HUES64 (cell line): ENCODE measurements around the gene ARHGEF40.
A peak's percentile ranks its signal among the peaks of the same experiment; 100 is the strongest.

Experiments used
- H3K27ac ChIP-seq: 2 replicates; pipeline ENCODE4 v1.7.0; 2013; ENCODE audit warnings: low read depth, low read length, inconsistent platforms
- H3K27me3 ChIP-seq: 2 replicates; pipeline ENCODE4 v1.6.1; 2013; ENCODE audit warnings: mild to moderate bottlenecking, low read length; ENCODE audit not compliant: insufficient read depth
- H3K36me3 ChIP-seq: 2 replicates; pipeline ENCODE4 v1.6.1; 2013; ENCODE audit warnings: mild to moderate bottlenecking, low read length; ENCODE audit not compliant: insufficient read depth
- H3K4me1 ChIP-seq: 2 replicates; pipeline ENCODE4 v1.6.1; 2013; ENCODE audit warnings: mild to moderate bottlenecking, low read length, moderate library complexity; ENCODE audit not compliant: insufficient read depth
- H3K4me3 ChIP-seq: 2 replicates; pipeline ENCODE4 v1.5.1; 2013; ENCODE audit warnings: mild to moderate bottlenecking, low read length, moderate library complexity
- H3K9ac ChIP-seq: 2 replicates; pipeline ENCODE4 v1.6.1; 2013; ENCODE audit warnings: mild to moderate bottlenecking, low read depth, low read length
- H3K9me3 ChIP-seq: 2 replicates; pipeline ENCODE4 v1.6.1; 2013; ENCODE audit warnings: low read depth, low read length; ENCODE audit not compliant: insufficient read depth
- WGBS: fragments of 150-250, 120-280 bp; methylation state at CpG from one replicate; pipeline ENCODE4 v1.1.7; 2013; ENCODE audit warnings: missing lambda C conversion rate; 5-methylcytosine and 5-hydroxymethylcytosine counted together

The ARHGEF40 gene

DNA sequence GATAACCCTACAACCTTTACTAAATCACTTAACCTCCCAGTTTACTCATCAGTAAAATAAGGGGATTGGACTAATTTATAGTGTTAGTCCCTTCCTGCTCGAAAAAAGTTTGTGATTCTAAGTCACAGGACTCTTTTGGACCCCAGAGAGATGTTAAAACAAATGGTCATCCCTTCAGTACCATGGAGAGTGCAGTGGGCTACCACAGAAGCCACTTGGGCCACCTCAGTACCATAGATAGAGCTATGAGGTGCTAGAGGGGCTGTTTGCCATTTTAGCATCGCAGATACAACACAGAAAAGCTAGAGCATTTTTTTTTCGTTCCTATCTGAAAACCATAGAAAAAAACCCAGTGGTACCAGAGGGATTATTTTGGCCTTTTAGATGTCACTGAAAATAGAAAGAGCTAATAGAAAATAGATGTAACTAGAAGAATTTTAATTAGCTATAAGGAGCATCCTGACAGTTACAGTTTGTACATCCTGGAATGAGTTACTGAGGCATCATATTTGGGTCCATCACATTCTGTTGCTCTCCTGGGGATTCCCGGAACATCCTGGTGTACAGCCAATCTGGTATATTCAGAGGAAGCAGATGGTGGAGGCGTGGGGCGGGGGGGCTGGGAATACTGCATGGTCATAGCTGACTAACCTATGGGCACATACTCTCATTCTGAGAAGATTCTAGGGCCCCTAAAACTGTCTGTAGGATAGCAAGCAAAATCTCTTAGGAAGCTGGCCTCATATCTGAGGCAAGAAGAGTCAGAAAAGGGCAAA is 25.5 kb downstream of the ARHGEF40 start:
- Histone ChIP-seq H3K4me3 (peak overlapping the region; percentile 72), H3K36me3 (peaks cover 28% of the 10 kb centered on the region), H3K27ac (peak overlapping the region; percentile 56; the same call in 1 of the 2 replicates), H3K4me1 (peaks cover 49% of the 10 kb centered on the region), H3K9ac (no peak overlapping the region), H3K27me3 (no peaks in the 10 kb centered on the region), H3K9me3 (no peaks in the 10 kb centered on the region)
- 90% methylated on average over 6 of the region's 6 CpGs for WGBS

DNA sequence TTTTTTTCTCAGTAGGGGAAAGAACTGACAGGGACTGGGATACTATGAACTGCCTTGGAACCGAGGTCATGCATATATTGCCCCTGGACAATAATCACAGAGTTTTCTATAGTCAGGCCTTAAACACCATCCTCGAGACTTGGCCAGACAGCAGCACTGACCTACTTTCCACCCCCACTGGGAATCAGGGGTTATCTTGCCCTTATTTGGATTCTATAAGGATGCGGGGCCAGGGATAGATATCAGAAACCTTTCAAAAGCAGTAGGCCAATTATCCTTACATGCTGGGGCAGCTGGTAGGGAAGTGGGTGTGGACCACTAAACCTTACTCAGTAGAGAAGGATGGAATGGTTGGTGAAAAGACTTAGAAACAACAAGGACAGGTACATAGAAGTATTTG is 26.3 kb downstream of the ARHGEF40 start:
- H3K4me1 ChIP-seq: peaks cover 50% of the 10 kb centered on the region
- no peaks in the 10 kb centered on the region for H3K9me3 ChIP-seq
- peaks cover 19% of the 10 kb centered on the region for H3K36me3 ChIP-seq
- peak overlapping the region; percentile 41; the same call in 1 of the 2 replicates for H3K27ac ChIP-seq
- H3K4me3 ChIP-seq: peak overlapping the region; percentile 72
- 88% methylated on average over 3 of the region's 3 CpGs for WGBS
- no peaks in the 10 kb centered on the region for H3K27me3 ChIP-seq
- no peak overlapping the region for H3K9ac ChIP-seq

DNA sequence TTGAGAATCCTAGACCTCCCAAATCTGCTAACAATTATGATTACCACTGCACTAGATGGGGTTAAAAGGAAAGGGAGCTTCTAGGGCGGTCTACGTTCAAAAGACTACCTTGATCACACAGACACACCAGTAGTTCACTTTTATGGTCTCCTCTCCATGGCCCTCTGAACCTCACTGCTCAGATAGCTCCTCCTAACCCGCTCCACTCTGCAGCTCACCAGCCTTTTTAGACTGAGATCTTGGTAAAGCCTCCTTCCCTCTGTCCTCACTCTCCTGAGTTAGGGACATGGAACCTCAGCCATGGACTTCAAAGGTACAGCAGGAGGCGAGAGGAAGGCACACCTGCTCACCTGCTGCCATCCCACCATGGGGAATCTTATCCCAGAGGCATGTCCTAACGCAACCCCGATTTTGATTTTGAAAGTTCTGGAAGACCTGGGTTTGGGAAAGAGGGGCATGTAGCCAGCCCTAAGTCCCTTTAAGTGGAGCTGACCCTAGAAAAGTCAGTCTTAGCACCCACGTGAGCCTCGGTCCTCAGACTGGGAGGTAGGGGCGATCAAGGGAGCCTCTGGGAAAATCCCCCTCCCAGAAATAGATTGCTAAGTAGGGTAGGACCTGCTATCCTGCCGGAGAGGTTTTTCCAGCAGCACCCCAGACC is 27.0 kb downstream of the ARHGEF40 start:
- Histone ChIP-seq H3K9ac (peak overlapping the region; percentile 84), H3K4me1 (peaks cover 57% of the 10 kb centered on the region), H3K27ac (peak overlapping the region; percentile 94), H3K36me3 (peaks cover 13% of the 10 kb centered on the region), H3K27me3 (no peaks in the 10 kb centered on the region), H3K4me3 (peak overlapping the region; percentile 72), H3K9me3 (no peaks in the 10 kb centered on the region)
- WGBS: 32% methylated on average over 7 of the region's 10 CpGs

DNA sequence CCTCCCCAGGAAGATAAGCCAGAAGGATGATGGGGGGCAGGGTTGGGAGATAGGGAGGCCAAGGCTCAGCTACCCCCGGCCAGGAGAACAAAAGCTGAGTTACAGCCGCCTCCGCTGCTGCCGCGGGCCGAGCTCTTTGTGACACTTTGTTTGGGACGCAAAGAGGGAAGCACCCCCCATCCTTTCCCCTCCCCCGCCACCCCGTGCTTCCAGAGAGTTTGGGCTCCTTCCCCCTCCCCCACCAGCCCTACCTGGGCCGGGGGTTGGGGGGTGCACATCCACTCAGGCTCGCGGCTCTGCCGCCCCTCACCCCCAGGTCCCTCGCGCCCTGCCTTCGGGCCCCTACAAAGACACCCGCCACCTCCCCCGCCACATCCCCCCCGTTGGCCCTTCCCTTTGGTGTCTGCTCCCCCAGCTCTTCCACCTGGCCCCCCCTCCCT is 27.6 kb downstream of the ARHGEF40 start:
- peak overlapping the region; percentile 94 for H3K27ac ChIP-seq
- peak overlapping the region; percentile 84 for H3K9ac ChIP-seq
- under 1% methylated on average over 14 of the region's 19 CpGs for WGBS
- H3K4me3 ChIP-seq: peak overlapping the region; percentile 72
- peaks cover 62% of the 10 kb centered on the region for H3K4me1 ChIP-seq
- H3K27me3 ChIP-seq: no peaks in the 10 kb centered on the region
- peaks cover 9% of the 10 kb centered on the region; the same call in 1 of the 2 replicates for H3K36me3 ChIP-seq
- no peaks in the 10 kb centered on the region for H3K9me3 ChIP-seq

DNA sequence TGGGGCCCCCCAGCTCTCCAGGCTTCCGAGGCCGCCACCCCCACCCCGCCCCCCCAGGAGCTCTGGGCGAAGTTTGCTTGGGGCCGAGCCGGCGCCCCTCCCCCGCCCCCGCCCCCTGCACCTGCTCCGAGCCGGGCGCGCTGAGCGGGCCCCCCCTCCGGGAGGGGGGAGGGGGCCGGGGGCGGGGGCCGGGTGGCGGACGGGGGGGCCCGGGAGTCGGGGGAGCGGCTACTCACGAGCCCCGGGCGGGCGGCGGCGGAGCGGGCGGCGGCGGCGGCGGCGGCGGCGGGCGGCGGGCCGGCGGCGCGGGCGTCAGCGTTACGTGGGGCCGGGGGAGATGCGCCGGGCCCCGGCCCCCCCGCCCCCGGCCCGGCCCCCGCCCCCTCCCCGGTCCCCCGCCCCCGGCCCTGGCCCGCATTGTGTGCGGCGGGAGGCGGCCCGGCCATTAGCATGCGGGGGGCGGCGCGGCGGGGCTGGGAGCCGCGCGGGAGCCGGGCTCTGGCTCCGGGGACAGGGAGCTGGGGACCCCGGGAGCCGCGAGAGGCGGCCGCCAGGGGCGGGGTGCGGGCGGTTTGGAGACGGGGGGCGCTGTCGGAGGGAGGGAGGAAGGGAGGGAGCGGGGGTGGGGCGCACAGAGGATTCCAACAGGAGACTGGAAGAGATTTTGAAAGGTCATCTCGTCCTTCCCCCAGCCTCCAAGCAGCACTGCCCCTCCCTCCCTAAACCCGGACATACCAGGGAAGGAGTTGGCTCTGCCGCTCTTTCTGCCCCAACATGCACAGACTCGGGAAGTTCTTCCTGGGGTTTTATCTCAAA is 28.2 kb downstream of the ARHGEF40 start, which contains the start of gene ZNF219:
Gene ZNF219 (minus strand): TSS at position 580 of the 816 bp plus-strand sequence. CDS start 5,064 bp downstream, outside the sequence.
- peaks cover 3% of the 10 kb centered on the region; the same call in 1 of the 2 replicates for H3K36me3 ChIP-seq
- under 1% methylated on average over 58 of the region's 90 CpGs for WGBS
- peak within 1 kb of the TSS; percentile 75 for H3K4me3 ChIP-seq
- H3K9ac ChIP-seq: peak within 1 kb of the TSS; percentile 84
- no peaks in the 10 kb centered on the region for H3K9me3 ChIP-seq
- no peaks in the 10 kb centered on the region for H3K27me3 ChIP-seq
- H3K4me1 ChIP-seq: peaks cover 64% of the 10 kb centered on the region
- H3K27ac ChIP-seq: peak within 1 kb of the TSS; percentile 94

DNA sequence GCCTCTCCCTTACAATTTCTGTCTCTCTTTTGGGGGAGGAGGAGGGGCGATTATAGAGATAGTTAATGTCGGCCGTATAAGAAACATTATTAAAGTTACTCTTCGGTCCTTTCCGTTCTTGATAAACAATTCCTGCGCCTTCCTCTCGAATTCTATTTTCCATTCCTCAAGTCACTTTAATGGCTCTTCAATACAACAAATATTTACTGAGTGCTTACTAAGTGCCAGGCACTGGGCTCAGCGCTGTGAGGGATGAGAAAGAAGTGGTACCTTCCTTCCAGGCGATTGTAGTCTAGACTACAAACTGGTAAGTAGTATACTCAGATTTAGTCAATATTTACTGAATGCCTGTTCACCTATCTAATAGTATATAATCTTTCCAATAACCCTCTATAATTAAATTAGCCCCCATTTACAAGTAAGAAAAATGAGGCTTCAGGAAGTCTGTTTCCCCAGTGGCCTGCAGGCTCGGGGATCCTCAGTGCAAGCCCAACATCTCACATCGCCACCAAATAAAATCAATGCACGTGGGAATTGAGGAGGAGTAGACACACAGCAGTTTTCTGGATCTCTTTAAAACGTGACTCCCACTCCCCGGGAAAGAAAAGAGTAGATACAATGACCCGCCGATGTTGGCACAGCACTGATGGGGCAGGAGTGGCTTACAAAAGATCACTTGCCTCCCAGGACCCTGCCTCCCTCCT is 28.9 kb downstream of the ARHGEF40 start:
- WGBS: 16% methylated on average over 11 of the region's 16 CpGs
- Histone ChIP-seq H3K36me3 (no peaks in the 10 kb centered on the region), H3K4me1 (peaks cover 58% of the 10 kb centered on the region), H3K9me3 (no peaks in the 10 kb centered on the region), H3K27me3 (no peaks in the 10 kb centered on the region), H3K27ac (peak overlapping the region; percentile 82), H3K9ac (peak overlapping the region; percentile 80), H3K4me3 (peak overlapping the region; percentile 75)

DNA sequence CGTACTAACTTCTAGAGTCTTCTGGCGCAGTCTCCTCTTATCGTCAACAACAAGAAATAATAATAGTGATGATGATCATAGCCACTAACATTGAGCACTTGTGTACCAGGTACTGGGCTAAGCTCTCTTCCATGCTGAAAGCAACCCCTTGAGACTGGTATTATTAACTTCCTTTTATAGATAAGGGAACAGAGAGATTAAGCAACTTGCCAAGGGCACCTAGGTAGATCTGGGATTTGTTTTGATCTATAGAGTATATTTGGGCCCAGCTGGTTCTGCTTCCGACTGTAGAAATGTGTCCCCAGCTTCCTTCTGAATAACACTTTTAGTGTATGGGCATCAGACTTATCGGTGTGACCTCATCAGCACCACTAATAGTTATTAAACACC is 29.5 kb downstream of the ARHGEF40 start:
- no peak overlapping the region; the same call in 1 of the 2 replicates for H3K9ac ChIP-seq
- H3K4me3 ChIP-seq: peak overlapping the region; percentile 75
- peak overlapping the region; percentile 82 for H3K27ac ChIP-seq
- no peaks in the 10 kb centered on the region for H3K9me3 ChIP-seq
- no peaks in the 10 kb centered on the region for H3K27me3 ChIP-seq
- peaks cover 59% of the 10 kb centered on the region for H3K4me1 ChIP-seq
- H3K36me3 ChIP-seq: no peaks in the 10 kb centered on the region
- 82% methylated on average over 3 of the region's 5 CpGs for WGBS

DNA sequence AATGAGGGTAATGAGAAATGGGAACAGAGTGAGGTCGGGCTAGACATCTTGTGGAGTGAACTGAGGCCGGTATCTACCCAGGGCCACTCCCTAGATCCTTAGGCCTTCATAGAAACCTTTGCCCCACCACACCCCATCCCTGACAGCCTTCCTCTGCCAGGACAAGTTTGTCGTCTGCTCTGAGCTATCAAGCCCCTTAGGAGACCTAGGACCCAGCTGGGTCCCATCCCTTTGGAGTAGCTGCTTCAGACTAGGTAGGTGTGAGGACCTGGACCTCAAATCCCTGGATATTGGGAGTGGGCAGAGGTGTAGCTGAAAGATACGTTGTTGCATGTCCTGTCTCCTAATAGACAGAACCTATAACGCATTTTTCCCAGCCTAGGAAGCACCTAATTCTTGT is 30.8 kb downstream of the ARHGEF40 start, which contains the start of gene TMEM253:
Gene TMEM253 (plus strand): TSS at position 136 of the 400 bp plus-strand sequence. CDS start 278 bp downstream, outside the sequence.
- H3K27me3 ChIP-seq: no peaks in the 10 kb centered on the region
- peak within 1 kb of the TSS; percentile 75; the same call in 1 of the 2 replicates for H3K4me3 ChIP-seq
- no peak within 1 kb of the TSS for H3K9ac ChIP-seq
- peaks cover 55% of the 10 kb centered on the region for H3K4me1 ChIP-seq
- H3K27ac ChIP-seq: no peak within 1 kb of the TSS
- WGBS: 95% methylated on average over 5 of the region's 5 CpGs
- no peaks in the 10 kb centered on the region for H3K9me3 ChIP-seq
- H3K36me3 ChIP-seq: no peaks in the 10 kb centered on the region

DNA sequence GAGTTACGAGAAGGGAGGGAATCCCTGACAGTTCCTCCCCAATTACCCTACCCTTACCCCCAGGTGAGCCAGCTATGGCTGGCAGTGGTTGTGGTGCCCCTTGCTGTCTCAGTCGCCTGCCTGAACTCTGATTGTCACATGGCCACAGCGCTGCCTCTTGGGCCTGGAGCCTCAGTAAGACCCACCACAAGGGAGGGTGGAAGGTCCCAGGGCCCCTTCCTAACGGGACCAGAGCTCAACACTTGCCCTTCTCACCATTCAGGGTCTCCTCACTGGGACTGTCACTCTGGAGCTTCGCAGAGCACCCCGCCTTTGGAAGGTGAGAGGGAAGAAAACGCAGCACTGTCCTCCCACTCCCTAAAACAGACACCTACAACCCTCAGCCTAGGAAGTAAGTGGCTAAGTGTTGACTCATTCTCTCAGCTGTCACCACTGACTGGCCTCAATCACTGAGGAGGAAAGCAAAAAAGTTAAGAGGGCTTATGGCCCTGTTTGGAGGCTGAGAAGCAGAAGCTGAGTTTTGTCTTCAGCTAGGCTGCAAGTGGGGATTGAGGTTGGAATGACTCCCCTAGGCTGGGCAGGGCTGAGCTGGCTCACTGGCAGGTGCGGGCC is 31.8 kb downstream of the ARHGEF40 start:
- no peaks in the 10 kb centered on the region for H3K9me3 ChIP-seq
- peak overlapping the region; percentile 77; the same call in 1 of the 2 replicates for H3K4me3 ChIP-seq
- H3K27me3 ChIP-seq: no peaks in the 10 kb centered on the region
- H3K36me3 ChIP-seq: no peaks in the 10 kb centered on the region
- H3K27ac ChIP-seq: 0 out of 2 replicates have a peak overlapping the region, but pooled peaks have one; percentile 23
- H3K9ac ChIP-seq: no peak overlapping the region
- H3K4me1 ChIP-seq: peaks cover 53% of the 10 kb centered on the region
- WGBS: 73% methylated on average over 6 of the region's 8 CpGs
